HG03558 (cell line): ENCODE data around the gene CDT1.

Source experiments
- ATAC-seq: cut with Tn5 transposase; IDR thresholded peaks from one replicate; pipeline ENCODE4 v1.9.1; 2021; ENCODE audit warnings: moderate number of reproducible peaks; ENCODE audit not compliant: unreplicated experiment; ENCODE audit errors: extremely low read depth

Gene CDT1

GRCh38 chr16:88834670-88835069 lies 31.1 kb downstream of the CDT1 start:
- ATAC-seq, result no peak

- no peak for ATAC-seq
Measured at GRCh38 chr16:88835383-88835782, 31.8 kb downstream of the CDT1 start.

- no peak for ATAC-seq
Measured at GRCh38 chr16:88835818-88836217, 32.2 kb downstream of the CDT1 start.

GRCh38 chr16:88836791-88837190 lies 33.2 kb downstream of the CDT1 start:
- no peak for ATAC-seq

GRCh38 chr16:88837806-88838205 lies 34.2 kb downstream of the CDT1 start:
- no peak for ATAC-seq

GRCh38 chr16:88838566-88838965 lies 35.0 kb downstream of the CDT1 start:
- no peak for ATAC-seq

- no peak for ATAC-seq
Measured at GRCh38 chr16:88839026-88839529, 35.5 kb downstream of the CDT1 start.

- no peak for ATAC-seq
Measured at GRCh38 chr16:88839745-88840599, 36.4 kb downstream of the CDT1 start.

- ATAC-seq, result no peak
Measured at GRCh38 chr16:88840600-88841215, 37.1 kb downstream of the CDT1 start.

- ATAC-seq, result no peak
Measured at GRCh38 chr16:88841521-88842307, 38.1 kb downstream of the CDT1 start.

- no peak for ATAC-seq
Measured at GRCh38 chr16:88842308-88842756, 38.7 kb downstream of the CDT1 start.

- no peak for ATAC-seq
Measured at GRCh38 chr16:88842806-88843205, 39.2 kb downstream of the CDT1 start.

- no peak for ATAC-seq
Measured at GRCh38 chr16:88843256-88843655, 39.7 kb downstream of the CDT1 start.

- ATAC-seq, result no peak
Measured at GRCh38 chr16:88844419-88845036, 40.9 kb downstream of the CDT1 start.

- ATAC-seq, result no peak
Measured at GRCh38 chr16:88846088-88846487, 42.5 kb downstream of the CDT1 start.

GRCh38 chr16:88847654-88848053 lies 44.1 kb downstream of the CDT1 start:
- ATAC-seq, result no peak

GRCh38 chr16:88848557-88848956 lies 45.0 kb downstream of the CDT1 start:
- ATAC-seq, result no peak

GRCh38 chr16:88850531-88851199 lies 47.1 kb downstream of the CDT1 start:
- no peak for ATAC-seq

- no peak for ATAC-seq
Measured at GRCh38 chr16:88851616-88852015, 48.0 kb downstream of the CDT1 start.
